Mammary epithelial cell (primary cell): ENCODE results near the gene LCE5A.
A peak's percentile ranks its signal among the peaks of the same experiment; 100 is the strongest.

Experiments
- EZH2 ChIP-seq: IDR thresholded peaks from 2 replicates; pipeline ENCODE4 v1.6.1; 2012; ENCODE audit warnings: low read length, inconsistent platforms, borderline replicate concordance
- TF ChIP-seq, protein P1 (sequence below), 2 donors: IDR thresholded peaks in 1 of 2; conservative IDR thresholded peaks in 1 of 2; 2 replicates each; pipeline ENCODE4 v1.5.1; 2011 to 2012; ENCODE audit warnings: inconsistent platforms in 2 of 2, low read length in 2 of 2, mild to moderate bottlenecking in 2 of 2, control low read depth in 1 of 2, low read depth in 1 of 2; ENCODE audit not compliant: insufficient read depth in 1 of 2; ENCODE audit errors: extremely low read depth in 1 of 2

DNA sequence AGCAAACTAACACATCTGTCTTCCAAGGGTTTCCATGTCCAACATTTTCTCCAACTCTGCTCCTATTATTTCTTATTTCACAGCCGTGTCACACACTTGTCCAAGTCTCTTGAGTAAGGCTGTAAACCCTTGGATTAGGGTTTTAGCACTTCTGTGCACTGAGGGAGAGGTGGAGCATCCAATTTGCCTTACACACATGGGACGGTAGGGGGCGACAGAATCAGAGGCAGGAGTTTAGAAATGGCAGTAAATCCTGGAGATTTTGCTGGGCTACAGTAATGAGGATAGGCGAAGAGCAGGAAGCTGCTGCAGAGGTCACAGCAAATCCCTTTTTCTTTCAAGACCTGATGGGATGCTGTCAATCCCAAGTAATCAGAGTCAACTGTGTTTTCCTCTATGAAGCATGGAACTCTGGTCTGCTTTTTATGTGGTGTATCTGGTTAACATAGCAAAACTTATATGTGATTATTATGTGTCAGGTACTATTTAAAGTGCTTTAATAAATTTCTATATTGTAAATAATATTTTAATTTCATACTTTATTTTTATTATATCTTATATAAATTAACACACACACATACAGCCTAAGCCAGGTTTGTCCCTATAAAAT lies 15.4 kb upstream of the LCE5A start:
- TF ChIP-seq, protein P1, sequence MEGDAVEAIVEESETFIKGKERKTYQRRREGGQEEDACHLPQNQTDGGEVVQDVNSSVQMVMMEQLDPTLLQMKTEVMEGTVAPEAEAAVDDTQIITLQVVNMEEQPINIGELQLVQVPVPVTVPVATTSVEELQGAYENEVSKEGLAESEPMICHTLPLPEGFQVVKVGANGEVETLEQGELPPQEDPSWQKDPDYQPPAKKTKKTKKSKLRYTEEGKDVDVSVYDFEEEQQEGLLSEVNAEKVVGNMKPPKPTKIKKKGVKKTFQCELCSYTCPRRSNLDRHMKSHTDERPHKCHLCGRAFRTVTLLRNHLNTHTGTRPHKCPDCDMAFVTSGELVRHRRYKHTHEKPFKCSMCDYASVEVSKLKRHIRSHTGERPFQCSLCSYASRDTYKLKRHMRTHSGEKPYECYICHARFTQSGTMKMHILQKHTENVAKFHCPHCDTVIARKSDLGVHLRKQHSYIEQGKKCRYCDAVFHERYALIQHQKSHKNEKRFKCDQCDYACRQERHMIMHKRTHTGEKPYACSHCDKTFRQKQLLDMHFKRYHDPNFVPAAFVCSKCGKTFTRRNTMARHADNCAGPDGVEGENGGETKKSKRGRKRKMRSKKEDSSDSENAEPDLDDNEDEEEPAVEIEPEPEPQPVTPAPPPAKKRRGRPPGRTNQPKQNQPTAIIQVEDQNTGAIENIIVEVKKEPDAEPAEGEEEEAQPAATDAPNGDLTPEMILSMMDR (conservative IDR thresholded peaks at IDR 0.05 in 1 of 2, IDR thresholded peaks at IDR 0.05 in 1 of 2; ENCODE audit: extremely low read depth in 1 of 2, insufficient read depth in 1 of 2, low read depth in 1 of 2, low read length in 2 of 2) = peak; percentile 91 to 93
- TF ChIP-seq EZH2 = no peak
